ENCODE measurements around the gene KIF26B. TPM values are rescaled to one million over a fixed set of nuclear protein-coding genes. Genes with fewer than 3 reads are reported as not detected.

Gene KIF26B
- total RNA-seq, 1 experiment from 2014 or later: 2.1 TPM

DNA sequence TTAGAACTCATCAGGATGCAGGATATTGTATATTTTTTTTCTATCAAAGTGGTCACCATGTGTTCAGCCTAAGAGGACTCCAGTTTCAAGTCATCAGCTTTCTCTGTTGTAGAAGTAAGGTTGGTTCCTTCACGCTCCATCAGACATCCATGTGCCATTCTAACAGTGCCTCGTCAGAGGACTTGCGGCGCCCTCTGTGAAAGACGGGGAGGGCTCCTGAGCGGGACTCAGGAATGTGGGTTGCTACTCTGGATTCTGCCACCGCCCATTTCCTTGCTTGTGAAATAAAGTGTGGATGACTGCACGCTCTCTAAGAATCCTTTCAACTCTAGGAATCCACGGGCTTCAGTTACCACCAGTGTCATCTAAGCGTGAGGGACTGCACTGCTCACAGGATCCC is 593.5 kb downstream of the KIF26B start:
- DNase-seq (ENCODE audit: low spot score): no peak

- DNase-seq (ENCODE audit: low spot score): no peak
Observed at GRCh38 chr1:245748646-245749045, 593.9 kb downstream of the KIF26B start.

GRCh38 chr1:245749053-245749452 is 594.3 kb downstream of the KIF26B start:
- DNase-seq (ENCODE audit: low spot score): no peak

DNA sequence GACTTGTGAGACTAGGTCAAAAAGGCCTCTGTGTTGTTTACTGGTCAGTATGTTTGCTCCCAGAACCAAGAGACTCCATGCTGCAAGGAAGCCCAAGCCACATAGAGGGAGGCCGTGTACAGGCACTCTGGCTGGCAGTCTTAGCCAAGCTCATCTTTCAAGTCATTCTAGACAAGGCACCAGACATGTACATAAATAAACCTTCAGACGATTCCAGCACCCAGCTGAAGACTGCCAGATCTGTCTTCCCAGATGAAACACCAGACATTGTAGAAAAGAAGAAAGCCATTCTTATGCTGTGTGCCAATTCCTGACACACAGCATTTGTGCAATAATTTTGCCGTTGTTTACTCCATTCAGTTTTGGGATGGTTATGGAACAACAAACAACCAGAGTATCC is 595.5 kb downstream of the KIF26B start:
- no peak for DNase-seq (ENCODE audit: low spot score)

DNA sequence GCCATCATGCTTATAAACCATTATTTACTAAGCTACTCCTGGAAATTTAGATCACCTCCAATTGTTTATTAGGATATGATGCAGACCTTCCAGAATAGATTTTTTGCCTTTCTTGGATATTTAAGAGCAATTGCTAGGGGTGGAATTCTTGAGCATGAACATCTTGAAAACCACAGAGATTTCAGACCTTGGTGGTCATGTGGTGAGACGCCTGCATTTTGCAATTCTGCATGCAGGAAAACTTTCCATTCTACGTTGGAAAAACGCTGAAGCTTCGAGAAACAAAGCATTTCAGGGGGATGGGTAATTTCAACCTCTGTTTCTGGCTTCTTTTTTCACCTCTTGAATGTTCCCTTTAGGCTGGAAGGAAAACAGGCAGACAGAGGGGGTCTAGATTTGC is 596.3 kb downstream of the KIF26B start:
- no peak for DNase-seq (ENCODE audit: low spot score)

DNA sequence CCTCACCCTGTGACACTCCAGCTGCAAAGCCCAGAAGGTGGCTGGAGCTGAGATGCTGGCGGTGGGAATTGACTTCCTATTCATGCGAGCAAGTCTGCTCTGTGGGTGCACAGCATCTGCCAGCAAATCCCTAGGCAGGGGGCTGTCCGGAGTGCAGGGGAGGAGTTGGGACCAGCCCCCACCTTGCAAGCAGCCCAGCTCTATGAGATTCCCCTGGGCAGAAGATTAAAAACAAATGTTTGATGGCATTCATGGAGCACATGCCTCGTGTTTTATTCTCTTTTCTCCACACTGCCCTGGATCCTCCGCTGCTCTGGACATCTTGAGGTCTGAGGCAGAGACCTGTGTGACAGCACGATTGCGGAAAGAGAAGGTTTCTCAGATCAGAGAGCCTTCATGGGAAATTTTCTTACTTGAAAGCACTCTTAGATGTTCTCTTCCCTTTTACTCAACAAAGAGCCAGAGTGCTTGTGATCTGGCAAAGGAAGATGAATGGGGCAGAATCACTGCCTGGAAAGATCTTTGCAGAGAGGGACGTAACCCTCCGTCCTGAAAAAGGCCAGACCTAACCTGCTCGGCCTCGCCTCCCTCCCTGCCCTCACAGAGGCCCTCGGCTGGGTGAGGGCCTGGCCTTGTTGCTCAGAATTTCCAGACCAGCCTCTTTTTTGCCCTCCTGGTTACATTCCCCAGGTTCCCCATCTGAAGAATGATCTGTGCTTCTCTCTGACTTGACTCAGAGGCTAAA is 597.1 kb downstream of the KIF26B start:
- DNase-seq (ENCODE audit: low spot score): no peak

GRCh38 chr1:245752561-245752960 is 597.8 kb downstream of the KIF26B start:
- no peak for DNase-seq (ENCODE audit: low spot score)

DNA sequence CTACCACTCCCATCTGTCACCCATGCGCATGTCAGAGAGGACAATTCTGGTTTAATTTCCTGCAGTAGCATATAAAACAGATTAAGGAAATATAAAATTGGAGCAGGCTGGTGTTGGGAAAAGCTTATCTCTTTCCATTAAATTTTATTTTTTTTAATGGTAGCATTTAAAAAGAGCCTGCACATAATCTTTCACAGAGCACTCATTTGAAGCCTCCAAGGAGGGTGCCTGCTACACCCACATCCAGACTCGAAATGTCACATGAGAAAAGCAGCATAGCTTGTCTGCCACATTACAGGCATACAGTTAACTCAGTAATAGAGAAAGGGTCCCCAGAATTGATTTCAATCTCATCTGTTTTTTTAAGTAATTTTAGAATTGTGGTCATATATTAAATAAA is 599.0 kb downstream of the KIF26B start:
- no peak for DNase-seq (ENCODE audit: low spot score)

DNA sequence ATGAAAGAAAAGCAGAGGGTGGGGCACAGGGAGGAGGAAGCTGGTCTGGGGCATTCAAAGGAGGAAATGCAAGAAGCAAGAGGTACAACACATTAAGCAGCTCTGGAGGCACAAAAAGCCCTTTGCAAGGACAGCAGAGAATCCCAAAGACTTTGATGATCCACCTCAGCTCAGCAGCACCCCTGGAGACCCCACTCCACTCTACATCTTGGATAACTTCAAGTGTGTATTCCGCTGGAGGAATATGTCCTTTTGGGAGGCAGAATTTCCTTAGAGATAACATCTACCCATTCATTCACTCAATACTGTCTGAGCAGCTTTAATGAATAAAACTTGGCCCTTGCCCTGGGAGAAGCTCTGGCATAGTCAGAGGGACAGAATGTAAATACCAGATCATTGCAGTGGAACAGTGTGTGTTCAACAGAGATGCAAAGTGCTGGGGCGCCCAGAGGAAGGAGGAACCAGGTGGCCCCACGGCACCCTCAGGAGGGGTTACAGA is 599.7 kb downstream of the KIF26B start:
- no peak for DNase-seq (ENCODE audit: low spot score)
